HG02678 (cell line): ENCODE data around the gene FBLN1.
"Not testable (repeated sequence)": the region's sequence is repeated elsewhere in the genome, so short reads cannot be mapped to it uniquely, and the experiment has no call there.

ENCODE experiments used
- ATAC-seq: cut with Tn5 transposase; IDR thresholded peaks from one replicate; pipeline ENCODE4 v1.9.1; 2021; ENCODE audit warnings: mild to moderate bottlenecking, moderate library complexity; ENCODE audit not compliant: unreplicated experiment

Gene FBLN1

DNA sequence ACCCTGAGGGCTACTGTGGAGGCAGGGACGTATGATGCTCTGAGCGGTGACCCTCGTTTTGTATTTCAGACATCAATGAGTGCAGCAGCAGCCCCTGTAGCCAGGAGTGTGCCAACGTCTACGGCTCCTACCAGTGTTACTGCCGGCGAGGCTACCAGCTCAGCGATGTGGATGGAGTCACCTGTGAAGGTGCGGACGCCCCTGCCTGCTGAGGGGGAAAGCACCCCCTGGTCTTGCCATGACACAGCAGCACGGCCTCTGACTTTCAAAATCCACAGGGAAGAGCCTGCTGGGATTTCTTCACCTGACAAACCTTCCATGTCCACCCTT lies 44.3 kb downstream of the FBLN1 start:
- no peak for ATAC-seq

DNA sequence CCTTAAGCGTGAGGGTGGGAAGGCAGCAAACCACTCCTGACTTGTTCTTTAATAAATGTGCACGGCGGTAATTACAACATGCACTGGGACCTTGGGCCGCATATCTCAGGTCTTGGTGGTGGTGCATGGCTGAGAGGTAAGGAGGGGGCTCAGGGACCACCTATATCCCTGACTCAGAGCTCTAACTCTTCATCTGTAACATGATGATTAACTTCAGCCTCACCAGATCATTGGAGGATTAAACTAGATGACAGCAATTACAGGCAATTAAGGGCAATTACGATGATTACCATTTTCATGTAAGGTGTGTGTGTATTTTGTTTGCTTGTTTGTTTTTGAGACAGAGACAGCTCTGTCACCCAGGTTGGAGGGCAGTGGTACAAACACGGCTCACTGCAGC lies 45.0 kb downstream of the FBLN1 start:
- ATAC-seq = no peak

GRCh38 chr22:45548247-45548840 lies 45.7 kb downstream of the FBLN1 start:
- ATAC-seq = no peak

DNA sequence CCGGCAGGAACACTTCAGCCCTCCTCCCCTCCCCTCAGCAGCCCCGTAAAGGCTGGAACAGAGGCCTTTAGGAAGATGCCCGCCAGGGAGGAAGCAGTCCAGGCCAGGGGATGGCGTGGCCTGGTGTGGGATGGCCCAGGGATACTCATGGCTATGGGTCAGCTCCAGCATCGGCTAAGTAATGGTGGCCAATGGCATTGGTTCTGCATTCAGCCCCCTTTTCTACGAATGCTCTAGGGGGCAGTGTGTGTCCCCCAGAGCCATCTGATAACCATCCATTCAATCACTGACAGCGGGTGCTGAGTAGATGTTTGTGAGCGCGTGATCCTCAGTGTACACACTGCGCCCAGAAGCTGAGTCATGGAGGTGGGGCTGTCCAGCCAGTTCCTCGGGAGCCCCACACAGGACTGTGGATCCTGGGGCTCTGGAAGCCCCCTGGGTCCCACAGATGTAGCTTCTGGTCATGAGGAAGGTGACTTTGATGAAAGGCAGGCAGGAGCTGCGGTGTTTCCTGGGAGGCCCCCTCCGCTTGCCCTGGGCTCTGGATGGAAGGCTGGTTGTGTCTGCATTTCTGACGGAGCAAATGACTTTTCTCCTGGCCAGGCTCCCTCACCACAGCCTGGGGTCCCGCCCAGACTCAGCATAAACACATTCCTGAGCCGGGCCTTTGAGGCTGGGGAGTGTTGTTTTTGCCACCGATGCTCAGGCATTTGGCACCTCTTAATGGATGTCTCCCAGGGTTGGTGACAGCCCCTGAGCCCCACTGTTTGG lies 46.5 kb downstream of the FBLN1 start:
- ATAC-seq = no peak

DNA sequence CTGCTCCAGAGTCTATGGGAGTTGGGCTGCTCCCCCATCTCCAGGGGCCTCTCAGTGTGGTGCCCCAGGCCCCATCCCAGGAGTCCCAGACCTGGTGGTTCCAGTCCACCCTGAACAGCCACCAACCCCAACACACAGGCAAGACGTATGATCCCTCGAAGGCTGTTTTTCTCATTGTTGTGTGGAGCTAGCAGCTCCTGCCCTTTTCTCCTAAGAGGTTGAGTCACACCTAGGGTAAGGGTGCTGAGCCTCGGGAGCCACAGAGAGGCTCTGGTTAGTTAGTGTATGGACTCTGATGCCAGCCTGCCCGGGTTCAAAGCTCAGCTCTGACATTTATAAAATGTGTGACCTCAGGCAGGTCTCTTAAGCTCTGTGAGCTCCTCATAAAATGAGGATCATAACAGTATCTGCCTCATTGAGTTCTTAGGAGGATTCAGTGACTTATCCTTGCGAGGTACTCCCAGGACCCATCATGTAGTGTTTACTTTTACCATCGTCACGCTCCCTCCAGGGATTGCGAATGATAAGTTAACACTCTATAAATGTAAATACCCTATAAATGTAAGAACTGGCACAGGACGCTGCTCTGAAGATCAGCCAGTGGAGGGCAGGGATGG lies 47.2 kb downstream of the FBLN1 start:
- ATAC-seq = no peak

DNA sequence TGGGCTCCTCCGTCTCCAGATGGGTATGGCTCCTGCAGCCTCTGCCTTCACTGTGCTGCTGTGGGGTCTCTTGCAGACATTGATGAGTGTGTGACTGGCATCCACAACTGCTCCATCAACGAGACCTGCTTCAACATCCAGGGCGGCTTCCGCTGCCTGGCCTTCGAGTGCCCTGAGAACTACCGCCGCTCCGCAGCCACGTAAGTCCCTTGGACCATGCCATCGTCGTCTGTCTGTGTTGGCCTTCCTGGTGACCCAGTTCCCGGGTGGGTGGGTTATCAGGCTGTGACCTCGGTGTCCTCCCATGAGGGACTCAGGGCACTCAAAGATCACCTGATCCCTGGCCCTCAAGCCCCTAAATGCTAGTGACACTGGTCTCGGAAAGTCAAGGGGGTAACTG lies 47.7 kb downstream of the FBLN1 start:
- no peak for ATAC-seq

DNA sequence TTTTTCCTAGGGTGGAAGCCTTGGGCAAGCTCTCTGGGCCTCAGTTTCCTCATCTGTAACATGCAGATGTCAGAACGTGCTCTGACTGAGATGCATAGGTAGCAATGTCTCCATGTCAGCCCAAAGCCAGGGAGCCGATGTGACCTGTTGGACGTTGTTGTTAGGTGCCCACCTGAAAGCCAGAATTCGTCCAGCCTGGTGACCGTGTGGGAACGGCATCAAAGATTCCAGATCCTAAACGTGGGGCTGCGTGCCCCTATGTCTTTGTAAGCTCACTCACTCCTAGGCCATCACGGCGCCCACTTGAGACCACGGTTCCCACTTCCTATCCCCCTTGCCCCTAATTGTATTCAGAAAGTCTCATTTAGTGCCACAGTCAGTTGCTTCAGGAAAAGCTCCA lies 48.2 kb downstream of the FBLN1 start:
- no peak for ATAC-seq

DNA sequence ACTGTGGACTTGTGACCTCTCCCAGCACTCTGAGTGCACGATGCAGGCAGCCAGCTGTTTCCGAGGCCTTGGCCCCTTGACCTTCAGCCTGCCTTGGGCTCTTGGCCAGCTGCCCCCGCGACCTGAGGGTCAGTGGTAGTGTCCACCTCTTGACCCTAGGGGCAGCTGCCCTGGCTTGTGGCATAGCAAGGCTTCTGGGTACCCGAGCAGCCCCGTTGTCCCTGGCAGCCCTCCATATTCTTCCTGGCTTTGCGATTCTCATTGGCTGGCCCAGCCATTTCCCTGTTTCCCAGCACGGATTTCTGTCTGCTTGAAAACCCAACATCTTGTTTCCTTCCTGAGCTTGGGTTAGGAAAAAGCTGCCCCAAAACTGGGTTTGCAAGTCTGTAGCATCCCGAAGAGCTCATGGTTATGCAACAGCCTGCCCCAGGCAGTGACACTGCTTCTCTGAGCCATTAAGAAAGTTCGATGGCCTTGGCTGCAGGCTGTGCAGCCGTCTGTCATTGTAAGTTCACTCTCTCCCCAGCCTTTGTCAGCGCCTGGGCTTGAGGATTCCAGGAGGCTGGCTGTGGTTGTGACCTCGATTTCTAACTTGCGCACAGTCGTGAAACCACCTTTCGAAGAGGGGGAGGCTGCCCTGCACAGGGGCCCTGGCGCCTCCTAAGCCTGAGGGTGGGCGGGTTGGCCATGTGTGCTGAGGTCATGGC lies 48.8 kb downstream of the FBLN1 start:
- ATAC-seq = no peak

DNA sequence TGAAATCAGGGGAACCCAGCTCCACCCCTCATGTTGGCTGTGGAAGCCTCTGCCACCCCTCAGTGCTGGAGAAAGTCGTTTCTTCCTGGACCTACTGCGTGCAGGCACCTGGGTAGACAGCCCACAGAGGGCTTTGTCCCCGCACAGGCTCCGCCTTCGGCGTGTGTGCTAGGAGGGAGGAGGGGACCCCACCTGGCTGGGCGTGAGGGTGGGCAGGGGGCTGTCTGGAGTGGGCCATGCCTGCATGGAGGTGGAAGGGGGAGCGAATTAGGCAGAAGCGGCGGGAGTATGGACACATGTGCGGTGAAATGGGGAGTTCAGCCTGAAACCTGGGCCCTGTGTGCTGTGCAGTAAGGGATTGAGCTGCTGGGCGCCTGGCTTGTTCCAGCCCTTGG lies 49.3 kb downstream of the FBLN1 start:
- no peak for ATAC-seq

DNA sequence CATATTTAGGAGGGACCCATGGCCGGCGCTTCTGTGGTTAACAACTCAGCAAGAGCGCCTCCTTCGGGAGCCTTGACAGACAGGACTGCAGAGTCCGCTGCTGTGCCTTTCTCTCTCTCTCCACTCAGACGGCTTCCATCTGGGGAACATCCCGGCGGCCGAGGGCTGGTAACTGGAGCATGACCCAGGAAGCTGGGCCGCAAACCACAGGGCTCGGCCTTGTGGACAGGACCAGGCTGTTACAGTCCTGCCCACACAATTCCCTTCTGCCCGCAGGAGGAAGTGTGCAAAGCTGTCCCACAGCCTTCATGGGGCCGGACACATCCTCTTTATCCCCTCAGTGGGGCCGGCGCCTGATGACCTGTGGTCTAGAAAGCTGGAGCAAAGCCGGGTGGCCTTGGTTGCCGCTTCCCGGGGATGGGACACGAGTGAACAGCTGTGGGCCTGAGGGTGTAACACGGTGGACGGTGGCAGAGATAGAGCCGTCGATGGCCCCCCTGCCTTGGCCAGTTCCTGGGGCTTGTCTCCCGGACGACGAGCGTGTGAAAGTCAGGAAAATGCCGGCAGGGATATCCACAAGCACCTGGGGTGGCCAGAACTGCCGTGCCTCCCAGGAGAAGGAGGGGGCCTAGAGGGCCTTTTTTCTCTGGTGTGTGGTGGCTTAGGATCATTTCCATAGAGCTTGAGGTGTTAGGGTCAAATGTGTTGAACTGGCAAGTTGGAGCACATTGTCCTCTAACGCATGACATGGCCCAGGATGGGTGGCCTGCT lies 50.1 kb downstream of the FBLN1 start:
- ATAC-seq = no peak

DNA sequence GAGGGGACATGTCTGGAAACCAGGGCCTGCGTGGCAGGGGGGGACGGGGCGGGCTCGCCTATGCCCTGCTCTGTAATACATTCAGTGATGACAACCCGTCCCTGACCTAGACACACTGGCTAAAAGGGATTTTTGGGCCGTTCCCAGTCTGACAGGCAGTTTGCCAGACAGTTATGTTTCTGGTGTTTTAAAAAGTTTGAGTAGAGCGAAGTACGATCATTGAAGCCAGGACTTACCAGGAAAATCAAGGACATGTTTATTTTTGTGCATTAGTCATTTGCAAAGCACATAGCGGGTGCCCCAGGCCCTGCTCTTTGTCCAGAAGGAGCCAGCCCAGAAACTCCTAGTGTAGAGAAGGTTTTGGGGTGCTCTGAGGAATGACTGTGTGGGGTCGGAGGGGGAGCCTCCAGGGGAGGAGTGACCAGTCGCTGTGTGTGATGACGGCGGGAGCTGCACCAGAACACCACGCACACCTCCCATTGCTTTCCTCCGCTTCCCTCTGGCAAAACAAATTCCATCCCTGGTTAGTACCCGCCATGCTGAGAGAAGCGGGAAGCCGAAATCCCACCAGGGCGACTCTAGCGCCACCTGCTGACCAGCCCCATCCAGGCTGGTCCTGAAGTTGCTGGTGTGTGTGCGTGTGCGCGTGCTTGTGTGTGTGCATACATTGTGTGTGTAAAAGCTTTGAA lies 50.8 kb downstream of the FBLN1 start:
- no peak for ATAC-seq

DNA sequence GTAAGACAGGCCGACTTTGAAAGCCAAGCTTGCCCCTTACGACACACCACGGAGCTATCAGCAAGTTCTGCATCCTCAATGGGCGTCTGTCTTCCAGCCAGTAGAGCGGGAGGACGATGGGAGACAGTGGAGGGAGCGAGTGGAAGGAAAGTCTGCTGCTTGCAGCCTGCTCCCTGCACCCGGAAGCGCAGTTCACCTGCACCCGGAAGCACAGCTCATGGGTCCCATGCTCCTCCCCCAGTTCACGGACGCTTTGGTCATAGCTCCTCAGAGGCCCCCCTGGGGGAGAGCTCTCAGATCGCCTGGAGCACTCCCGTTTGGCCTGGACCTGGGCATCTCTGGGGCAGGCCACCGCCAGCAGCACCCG lies 51.3 kb downstream of the FBLN1 start:
- no peak for ATAC-seq

- no peak for ATAC-seq
Observed at GRCh38 chr22:45554861-45555260, 52.2 kb downstream of the FBLN1 start.

- not testable (repeated sequence) for ATAC-seq
Observed at GRCh38 chr22:45557926-45558325, 55.2 kb downstream of the FBLN1 start.

- ATAC-seq = not testable (repeated sequence)
Observed at GRCh38 chr22:45560092-45560491, 57.4 kb downstream of the FBLN1 start.

DNA sequence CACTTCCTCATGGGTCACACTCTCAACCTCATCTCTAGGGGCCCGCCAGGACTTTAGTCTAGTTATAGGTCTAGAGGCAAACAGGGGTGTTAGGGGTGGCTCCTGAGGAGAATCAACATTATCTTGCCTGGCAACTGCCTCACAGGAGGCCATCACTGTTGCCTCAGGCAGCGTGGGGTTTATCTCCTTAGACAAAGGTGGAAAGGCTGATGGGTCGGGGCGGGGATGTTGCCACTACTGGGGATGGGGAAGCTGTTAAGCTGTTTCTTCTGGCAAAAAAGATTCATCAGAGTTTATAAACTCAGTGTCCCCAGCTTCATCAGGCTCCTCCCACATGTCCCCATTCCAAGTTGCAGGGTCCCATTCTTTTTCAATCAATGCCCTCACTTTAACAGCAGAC lies 58.1 kb downstream of the FBLN1 start:
- not testable (repeated sequence) for ATAC-seq

GRCh38 chr22:45562102-45562501 lies 59.4 kb downstream of the FBLN1 start:
- ATAC-seq = no peak

GRCh38 chr22:45562537-45563361 lies 60.1 kb downstream of the FBLN1 start:
- no peak for ATAC-seq

DNA sequence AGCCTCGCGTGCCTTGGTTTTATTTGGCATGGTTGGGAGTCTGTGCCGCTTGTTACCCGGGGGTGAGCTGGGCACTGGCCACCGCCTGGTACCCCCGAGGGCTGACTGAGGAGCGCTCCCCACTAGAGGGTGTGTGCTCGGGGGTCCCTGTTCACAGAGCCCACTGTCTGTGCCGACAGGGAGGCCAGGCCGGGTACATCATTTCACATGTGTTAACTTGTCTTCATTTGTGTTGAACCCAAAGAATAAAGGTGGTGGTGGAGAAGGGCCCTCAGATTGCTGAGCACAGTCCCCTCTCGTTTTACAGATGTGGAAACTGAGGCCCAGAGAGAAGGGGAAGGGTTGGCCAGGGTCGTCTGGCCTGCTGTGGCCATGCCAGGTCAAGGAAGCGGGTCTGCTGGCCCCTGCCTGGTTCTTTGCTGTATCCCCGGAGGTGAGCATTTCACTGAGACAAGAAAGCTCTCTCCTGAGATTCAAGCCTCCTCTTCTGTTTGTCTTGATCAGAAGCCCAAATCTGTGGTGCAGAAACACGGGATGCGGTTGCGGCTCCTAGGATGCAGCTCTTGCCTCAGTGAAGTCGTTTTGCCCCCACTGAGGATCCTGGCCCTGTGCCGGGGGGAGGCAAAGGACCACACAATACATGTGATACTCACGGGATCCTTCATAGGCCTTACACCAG lies 60.8 kb downstream of the FBLN1 start:
- no peak for ATAC-seq
